Esophagus squamous epithelium (tissue), 5 donors: ENCODE data around the gene TCF19. TPM values are rescaled to one million over a fixed set of nuclear protein-coding genes. Genes with fewer than 3 reads are reported as not detected.
A peak's percentile ranks its signal among the peaks of the same experiment; 100 is the strongest.

Experiments
- DNase-seq: peaks from one replicate; lab custom pipeline; 2025; lab: John Stamatoyannopoulos, UW
- H3K27ac ChIP-seq, 4 donors: fragments of 200-600 bp; sonication (generic); one replicate each; pipeline ENCODE4 v1.5.1; 2016 to 2019; ENCODE audit warnings: mild to moderate bottlenecking in 1 of 4
- H3K27me3 ChIP-seq, 4 donors: fragments of 200-600 bp; sonication (generic); 1 replicate in 3 of 4; 2 replicates in 1 of 4; pipeline versions ENCODE4 v1.5.1 to v1.6.0; 2017 to 2021; ENCODE audit warnings: antibody characterized with exemption in 1 of 4
- H3K36me3 ChIP-seq, 3 donors: fragments of 200-600 bp; sonication (generic); one replicate each; pipeline ENCODE4 v1.5.1; 2016 to 2019
- H3K4me1 ChIP-seq, 3 donors: fragments of 200-600 bp; sonication (generic); one replicate each; pipeline ENCODE4 v1.5.1; 2017 to 2019
- H3K4me3 ChIP-seq, 4 donors: fragments of 200-600 bp; sonication (generic); 1 replicate in 3 of 4; 2 replicates in 1 of 4; pipeline ENCODE4 v1.5.1; 2016 to 2019; ENCODE audit warnings: mild to moderate bottlenecking in 2 of 4, moderate library complexity in 1 of 4
- H3K9me3 ChIP-seq, 3 donors: fragments of 200-600 bp; sonication (generic); one replicate each; pipeline ENCODE4 v1.5.1; 2016 to 2019
- CTCF ChIP-seq, 6 experiments: fragments of 450-650 bp in 4 of 6; fragments of 200-600 bp in 2 of 6; sonication (generic) in 2 of 6; IDR thresholded peaks; one replicate each; pipeline ENCODE4 v1.5.1; 2016 to 2019; ENCODE audit warnings: antibody characterized with exemption in 6 of 6, mild to moderate bottlenecking in 4 of 6, moderate library complexity in 4 of 6
- POLR2A ChIP-seq, 4 donors: fragments of 450-650 bp; IDR thresholded peaks; one replicate each; pipeline ENCODE4 v1.6.1; 2017; ENCODE audit warnings: antibody characterized with exemption in 4 of 4, mild to moderate bottlenecking in 4 of 4, moderate library complexity in 3 of 4
- WGBS, 2 donors: methylation state at CpG; one replicate each; pipeline ENCODE4 v1.1.5; 2018; 5-methylcytosine and 5-hydroxymethylcytosine counted together
- intact Hi-C: fragments of 100-400 bp; cut with DNase I; formaldehyde crosslinking; loops from one replicate; pipeline ENCODE4 v1.15.0; 2022
- total RNA-seq, 4 donors: library from RNA; depleted of rRNA; stranded (reverse); fragments of >200 nt; gene quantifications; one replicate each; pipeline ENCODE4 v1.1.0, GENCODE V29; 2016
- donor health status: DM: yes; HTN: yes; CAD: no.

TCF19 gene
- total RNA-seq, 4 donors from 2014 or later: 12.2 to 17.2 (median 16.6) TPM

GRCh38 chr6:31174378-31174777, 16.0 kb downstream of the TCF19 start:
- intact Hi-C loops: no loop called here
- no peak overlapping the region for H3K4me3 ChIP-seq
- no peaks in the 10 kb centered on the region for H3K9me3 ChIP-seq
- no peak overlapping the region for H3K27ac ChIP-seq
- peaks cover 0 to 25% (median 0%) of the 10 kb centered on the region in 3 donors for H3K4me1 ChIP-seq
- no peak for DNase-seq
- H3K36me3 ChIP-seq: peaks cover 0 to 21% (median 0%) of the 10 kb centered on the region in 3 donors
- WGBS, 2 donors: 77 to 100% methylated on average over 1 to 5 of the region's 5 CpGs
- TF ChIP-seq CTCF (IDR thresholded peaks at IDR 0.05): no peak
- TF ChIP-seq POLR2A (IDR thresholded peaks at IDR 0.05): no peak
- no peaks in the 10 kb centered on the region for H3K27me3 ChIP-seq

- no peak for DNase-seq
- intact Hi-C loops: no loop called here
- Histone ChIP-seq H3K27me3 (no peaks in the 10 kb centered on the region), H3K36me3 (peaks cover 0 to 21% (median 0%) of the 10 kb centered on the region in 3 donors), H3K4me1 (peaks cover 0 to 19% (median 0%) of the 10 kb centered on the region in 3 donors), H3K4me3 (no peak overlapping the region), H3K27ac (no peak overlapping the region), H3K9me3 (no peaks in the 10 kb centered on the region)
- WGBS, 2 donors: 53 to 58% methylated on average over 3 of the region's 3 CpGs
- TF ChIP-seq POLR2A (IDR thresholded peaks at IDR 0.05) (no peak), CTCF (IDR thresholded peaks at IDR 0.05) (no peak)
Measured at GRCh38 chr6:31175971-31176370, 17.6 kb downstream of the TCF19 start.

GRCh38 chr6:31178143-31179041, 20.0 kb downstream of the TCF19 start:
- 57 to 68% methylated on average over 8 of the region's 8 CpGs for WGBS, 2 donors
- Histone ChIP-seq H3K4me3 (no peak overlapping the region), H3K27ac (no peak overlapping the region), H3K4me1 (peaks cover 0 to 24% (median 0%) of the 10 kb centered on the region in 3 donors), H3K9me3 (no peaks in the 10 kb centered on the region), H3K36me3 (peaks cover 0 to 20% (median 0%) of the 10 kb centered on the region in 3 donors), H3K27me3 (no peaks in the 10 kb centered on the region)
- TF ChIP-seq CTCF (IDR thresholded peaks at IDR 0.05): no peak
- TF ChIP-seq POLR2A (IDR thresholded peaks at IDR 0.05): no peak
- DNase-seq: no peak
- intact Hi-C loops: no loop called here

- H3K27me3 ChIP-seq: no peaks in the 10 kb centered on the region
- DNase-seq: no peak
- no peak overlapping the region for H3K4me3 ChIP-seq
- WGBS, 2 donors: 43 to 45% methylated on average over 4 of the region's 4 CpGs
- no peak for TF ChIP-seq POLR2A (IDR thresholded peaks at IDR 0.05)
- TF ChIP-seq CTCF (IDR thresholded peaks at IDR 0.05): no peak
- H3K27ac ChIP-seq: no peak overlapping the region
- no peaks in the 10 kb centered on the region for H3K9me3 ChIP-seq
- intact Hi-C loops: no loop called here
- peaks cover 0 to 14% (median 0%) of the 10 kb centered on the region in 3 donors for H3K36me3 ChIP-seq
- H3K4me1 ChIP-seq: peaks cover 0 to 30% (median 0%) of the 10 kb centered on the region in 3 donors
Measured at GRCh38 chr6:31179042-31179386, 20.6 kb downstream of the TCF19 start.

GRCh38 chr6:31179896-31180295, 21.5 kb downstream of the TCF19 start:
- Histone ChIP-seq H3K4me1 (peaks cover 0 to 39% (median 0%) of the 10 kb centered on the region in 3 donors), H3K27ac (no peak overlapping the region), H3K27me3 (no peaks in the 10 kb centered on the region), H3K9me3 (no peaks in the 10 kb centered on the region), H3K36me3 (peaks cover 0 to 11% (median 0%) of the 10 kb centered on the region in 3 donors), H3K4me3 (peak overlapping the region in 1 of 4 donors; percentile 34)
- DNase-seq: no peak
- intact Hi-C loops: no loop called here
- TF ChIP-seq CTCF (IDR thresholded peaks at IDR 0.05) (no peak), POLR2A (IDR thresholded peaks at IDR 0.05) (no peak)
- WGBS, 2 donors: 92 to 97% methylated on average over 6 to 7 of the region's 8 CpGs
